Progenitor cell of endocrine pancreas (in vitro differentiated cells): ENCODE data around the gene MYO1A. TPM values are rescaled to one million over a fixed set of nuclear protein-coding genes. Genes with fewer than 3 reads are reported as not detected.

ENCODE experiments used
- DNase-seq: peaks from one replicate; pipeline ENCODE4 v3.0.0; 2021; ENCODE audit warnings: low spot score; ENCODE audit not compliant: unreplicated experiment
- H3K27ac Mint-ChIP-seq: 2 replicates; pipeline ENCODE4 v1.8.0; 2021; ENCODE audit warnings: mild to moderate bottlenecking, moderate library complexity, mixed read lengths
- H3K27me3 Mint-ChIP-seq: 2 replicates; pipeline ENCODE4 v1.8.0; 2021; ENCODE audit warnings: mixed read lengths
- H3K36me3 Mint-ChIP-seq: 2 replicates; pipeline ENCODE4 v1.8.0; 2022; ENCODE audit warnings: mixed read lengths; ENCODE audit not compliant: insufficient read depth
- H3K4me1 Mint-ChIP-seq: 2 replicates; pipeline ENCODE4 v1.8.0; 2021; ENCODE audit warnings: low read depth, mixed read lengths
- H3K4me3 Mint-ChIP-seq: 2 replicates; pipeline ENCODE4 v1.8.0; 2021; ENCODE audit warnings: low read depth, mild to moderate bottlenecking, moderate library complexity, mixed read lengths
- H3K9me3 Mint-ChIP-seq: 2 replicates; pipeline ENCODE4 v1.8.0; 2021; ENCODE audit warnings: low read depth, mixed read lengths
- total RNA-seq: library from RNA; stranded (reverse); gene quantifications from 2 replicates; pipeline ENCODE4 v1.2.1, GENCODE V29; 2021
- TF ChIP-seq, protein P1 (sequence below): fragments of 200-600 bp; sonication (generic); IDR thresholded peaks from one replicate; pipeline ENCODE4 v1.5.0; 2021; ENCODE audit warnings: antibody characterized with exemption, mild to moderate bottlenecking; ENCODE audit not compliant: unreplicated experiment

Gene MYO1A
- total RNA-seq, 1 donor from 2014 or later: 1.2 TPM

DNA sequence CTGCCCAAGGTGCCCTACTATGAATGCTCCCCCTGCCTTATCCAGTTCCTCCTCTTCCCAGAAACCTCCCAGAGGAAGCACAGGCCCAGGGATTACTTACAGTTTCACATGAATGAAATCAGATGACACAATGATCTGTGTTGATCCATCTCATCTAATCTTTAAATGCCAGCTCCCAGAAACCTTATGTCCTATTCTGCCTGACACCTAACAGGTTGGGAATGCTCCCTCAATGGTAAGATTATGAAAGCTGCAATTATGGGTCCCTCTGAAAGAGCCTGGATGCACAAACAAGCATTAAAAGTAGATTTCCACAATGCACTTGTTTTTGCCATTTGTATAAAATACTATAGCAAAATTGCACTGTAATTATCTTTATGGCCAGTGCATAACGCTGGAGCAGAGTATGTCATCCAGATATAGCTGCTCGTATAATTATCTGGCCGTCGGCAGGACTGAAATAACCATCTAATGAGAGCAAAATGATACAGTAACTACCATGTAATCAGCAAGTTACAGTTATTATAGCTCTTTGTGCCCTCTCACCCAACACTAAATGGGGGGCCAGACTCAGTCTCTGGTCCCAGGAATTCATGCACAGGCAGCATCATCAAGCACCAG lies 39.2 kb downstream of the MYO1A start:
- H3K4me3 Mint-ChIP-seq: no peak overlapping the region
- H3K4me1 Mint-ChIP-seq: peaks cover 4% of the 10 kb centered on the region
- peaks cover 19% of the 10 kb centered on the region for H3K27me3 Mint-ChIP-seq
- TF ChIP-seq, protein P1, sequence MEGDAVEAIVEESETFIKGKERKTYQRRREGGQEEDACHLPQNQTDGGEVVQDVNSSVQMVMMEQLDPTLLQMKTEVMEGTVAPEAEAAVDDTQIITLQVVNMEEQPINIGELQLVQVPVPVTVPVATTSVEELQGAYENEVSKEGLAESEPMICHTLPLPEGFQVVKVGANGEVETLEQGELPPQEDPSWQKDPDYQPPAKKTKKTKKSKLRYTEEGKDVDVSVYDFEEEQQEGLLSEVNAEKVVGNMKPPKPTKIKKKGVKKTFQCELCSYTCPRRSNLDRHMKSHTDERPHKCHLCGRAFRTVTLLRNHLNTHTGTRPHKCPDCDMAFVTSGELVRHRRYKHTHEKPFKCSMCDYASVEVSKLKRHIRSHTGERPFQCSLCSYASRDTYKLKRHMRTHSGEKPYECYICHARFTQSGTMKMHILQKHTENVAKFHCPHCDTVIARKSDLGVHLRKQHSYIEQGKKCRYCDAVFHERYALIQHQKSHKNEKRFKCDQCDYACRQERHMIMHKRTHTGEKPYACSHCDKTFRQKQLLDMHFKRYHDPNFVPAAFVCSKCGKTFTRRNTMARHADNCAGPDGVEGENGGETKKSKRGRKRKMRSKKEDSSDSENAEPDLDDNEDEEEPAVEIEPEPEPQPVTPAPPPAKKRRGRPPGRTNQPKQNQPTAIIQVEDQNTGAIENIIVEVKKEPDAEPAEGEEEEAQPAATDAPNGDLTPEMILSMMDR: no peak
- H3K27ac Mint-ChIP-seq: no peak overlapping the region
- no peak for DNase-seq
- H3K9me3 Mint-ChIP-seq: no peaks in the 10 kb centered on the region
- H3K36me3 Mint-ChIP-seq: no peaks in the 10 kb centered on the region

DNA sequence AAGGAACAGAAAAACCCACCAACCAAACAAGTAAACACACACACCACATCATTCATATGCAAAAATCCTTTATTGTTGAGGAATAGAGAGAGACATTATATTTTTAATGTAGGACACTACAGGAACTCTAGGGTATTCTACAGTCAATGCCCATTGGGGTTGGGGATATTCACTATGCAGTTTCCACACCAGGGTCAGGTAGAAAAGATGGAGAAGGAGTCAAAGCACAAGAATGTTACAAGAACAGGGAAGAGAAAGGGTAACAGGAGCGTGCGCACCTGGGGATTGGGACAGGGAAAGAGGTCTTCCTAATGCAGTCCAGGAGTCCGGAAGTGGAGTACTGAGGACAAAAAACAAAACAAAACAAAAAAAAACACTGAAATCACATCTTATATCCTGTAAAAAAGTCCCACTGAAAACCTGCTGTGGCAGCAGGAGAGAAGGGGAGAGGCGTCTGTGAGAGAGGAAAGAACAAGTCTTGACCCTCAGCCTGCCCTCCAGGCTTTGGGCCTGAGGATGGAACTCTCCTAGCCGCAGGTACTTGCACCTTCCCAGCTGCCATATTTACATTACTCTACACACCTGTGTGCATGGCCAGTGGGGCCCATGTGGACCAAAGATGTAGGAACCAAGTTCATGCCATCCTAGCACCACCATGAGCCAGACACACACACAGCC lies 39.8 kb downstream of the MYO1A start:
- H3K4me1 Mint-ChIP-seq: peaks cover 11% of the 10 kb centered on the region

DNA sequence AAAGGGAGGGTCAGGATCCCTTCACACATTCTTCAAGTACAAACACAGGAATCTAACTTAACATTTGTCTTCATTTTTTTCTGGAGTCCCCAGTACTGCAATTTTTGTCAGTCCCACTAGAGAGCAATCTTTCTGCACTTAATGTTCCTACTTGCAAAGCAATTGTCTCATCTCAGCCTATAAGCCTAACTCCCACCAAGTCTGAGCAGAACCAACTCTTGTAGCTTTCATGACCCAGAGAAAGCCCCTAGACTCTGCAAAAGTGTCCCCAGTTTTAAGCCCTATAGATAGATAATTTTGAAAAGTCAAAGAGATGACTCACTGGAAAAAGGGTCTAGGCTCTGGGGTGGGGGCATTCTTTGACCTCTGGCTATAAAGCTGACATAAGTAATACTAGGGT lies 41.8 kb downstream of the MYO1A start:
- TF ChIP-seq, protein P1: peak; percentile 50
- H3K4me1 Mint-ChIP-seq: peaks cover 13% of the 10 kb centered on the region
- H3K27ac Mint-ChIP-seq: peak overlapping the region; percentile 79
- H3K27me3 Mint-ChIP-seq: peaks cover 6% of the 10 kb centered on the region
- no peaks in the 10 kb centered on the region for H3K9me3 Mint-ChIP-seq
- peak overlapping the region; percentile 56 for H3K4me3 Mint-ChIP-seq
- H3K36me3 Mint-ChIP-seq: peaks cover 11% of the 10 kb centered on the region
- no peak for DNase-seq

More for the DNA sequence above, 39.8 kb downstream of the MYO1A start:
- no peak overlapping the region for H3K27ac Mint-ChIP-seq
- H3K9me3 Mint-ChIP-seq: no peaks in the 10 kb centered on the region
- peaks cover 16% of the 10 kb centered on the region for H3K27me3 Mint-ChIP-seq
- no peak for DNase-seq
- H3K36me3 Mint-ChIP-seq: no peaks in the 10 kb centered on the region
- TF ChIP-seq, protein P1: no peak
- H3K4me3 Mint-ChIP-seq: no peak overlapping the region

DNA sequence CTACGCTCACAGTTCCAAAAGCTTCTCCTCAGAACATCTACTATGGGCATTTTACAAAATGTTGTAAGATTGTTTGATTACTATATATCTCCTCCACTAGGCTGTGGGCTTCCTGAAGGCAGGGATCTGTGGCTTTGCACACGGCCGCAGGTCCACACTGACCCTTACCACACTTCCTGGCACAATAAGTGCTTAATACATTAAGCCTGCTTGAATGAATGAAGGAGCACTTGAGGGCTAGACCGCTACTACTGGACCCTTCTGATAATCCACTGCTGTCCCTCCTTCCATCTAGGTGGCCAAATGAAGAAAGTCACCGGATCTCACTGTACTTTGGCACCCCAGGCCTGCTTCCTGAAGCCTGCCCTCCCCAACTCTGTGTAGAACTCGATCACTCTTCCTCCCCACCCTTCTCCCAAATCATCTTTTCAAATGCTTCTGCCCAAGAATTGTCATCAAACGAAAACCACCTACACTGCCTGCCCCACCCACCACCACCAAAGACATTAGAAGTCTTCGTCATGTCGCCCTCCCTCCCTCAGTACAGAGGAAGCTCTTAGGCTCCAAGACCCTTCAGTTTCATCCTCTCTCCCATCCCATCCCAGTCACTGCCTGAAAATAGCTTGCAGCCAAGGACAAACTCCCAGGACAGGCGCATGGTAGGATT lies 43.0 kb downstream of the MYO1A start:
- Mint-ChIP-seq H3K4me1 (peaks cover 14% of the 10 kb centered on the region), H3K27me3 (no peaks in the 10 kb centered on the region), H3K27ac (peak overlapping the region; percentile 31), H3K4me3 (peak overlapping the region; percentile 80), H3K36me3 (peaks cover 17% of the 10 kb centered on the region), H3K9me3 (no peaks in the 10 kb centered on the region)
- no peak for DNase-seq
- TF ChIP-seq, protein P1: no peak

DNA sequence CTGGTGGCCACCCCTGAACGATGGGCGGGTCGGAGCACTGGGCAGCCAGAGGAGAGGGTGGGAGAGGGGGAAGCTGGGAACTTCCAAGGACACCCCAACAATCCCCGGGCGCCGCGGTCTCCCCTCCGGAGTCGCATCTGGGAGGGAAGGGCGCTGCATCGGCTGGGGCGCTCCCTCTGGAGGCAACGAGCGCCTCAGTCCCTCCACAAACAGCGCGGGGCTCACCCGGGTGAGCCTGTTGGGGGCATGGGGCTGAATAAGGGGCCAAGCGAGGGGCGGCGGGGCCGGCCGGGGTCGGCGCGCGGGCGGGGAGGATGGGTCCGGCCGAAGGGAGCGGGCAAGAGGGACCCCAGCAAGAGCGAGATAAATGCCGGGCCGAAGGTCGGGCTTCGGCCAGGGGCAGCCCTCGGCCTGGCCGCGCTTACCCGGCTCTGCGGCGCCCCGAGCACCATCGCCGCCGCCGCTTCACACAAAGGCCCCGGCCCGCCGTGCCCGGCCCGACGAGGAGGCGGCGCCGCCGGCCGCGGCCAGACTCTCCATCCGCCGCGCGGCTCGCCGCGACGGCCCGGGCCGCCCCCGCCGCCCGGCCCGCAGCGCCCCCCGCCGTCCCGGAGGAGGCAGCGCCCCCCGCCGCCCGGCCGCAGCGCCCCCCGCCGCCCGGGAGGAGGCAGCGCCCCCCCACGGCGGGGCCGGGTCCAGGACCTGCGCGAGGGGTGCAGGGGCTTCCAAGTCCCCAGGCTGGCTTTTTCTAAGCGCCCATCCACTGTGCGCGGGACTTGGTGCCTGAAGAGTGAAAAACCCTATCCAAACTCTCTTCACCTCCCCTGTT lies 43.7 kb downstream of the MYO1A start, which contains the start of gene ZBTB39:
Gene ZBTB39, minus strand, starts transcription at position 567 of the 829 bp plus-strand sequence. CDS start 1,629 bp downstream, outside the sequence.
- no peaks in the 10 kb centered on the region for H3K27me3 Mint-ChIP-seq
- peaks cover 17% of the 10 kb centered on the region for H3K36me3 Mint-ChIP-seq
- TF ChIP-seq, protein P1: peak; percentile 58
- H3K9me3 Mint-ChIP-seq: no peaks in the 10 kb centered on the region
- H3K4me3 Mint-ChIP-seq: peak within 1 kb of the TSS; percentile 87
- peak within 1 kb of the TSS; percentile 76 for H3K27ac Mint-ChIP-seq
- DNase-seq: peak; percentile 64
- peaks cover 22% of the 10 kb centered on the region for H3K4me1 Mint-ChIP-seq
